WTC11 (cell line): ENCODE results near the gene LCA5.

Experiments
- ARID4B ChIP-seq: sonication (generic); formaldehyde crosslinking; IDR thresholded peaks from 2 replicates; pipeline ENCODE4 v1.8.0; 2023; ENCODE audit warnings: missing genetic modification reagents, mild to moderate bottlenecking, borderline replicate concordance
- CTCF ChIP-seq: fragments of 200-600 bp; IDR thresholded peaks from 2 replicates; pipeline ENCODE4 v1.8.0; 2022; ENCODE audit warnings: antibody characterized with exemption
- FOXP4 ChIP-seq: sonication (generic); formaldehyde crosslinking; IDR thresholded peaks from 2 replicates; pipeline ENCODE4 v1.8.0; 2022; ENCODE audit warnings: mild to moderate bottlenecking, missing genetic modification reagents
- HMGXB4 ChIP-seq: sonication (generic); formaldehyde crosslinking; IDR thresholded peaks from 2 replicates; pipeline ENCODE4 v1.8.1; 2023; ENCODE audit warnings: mild to moderate bottlenecking, moderate library complexity, missing genetic modification reagents
- JUN ChIP-seq: sonication (generic); formaldehyde crosslinking; IDR thresholded peaks from 2 replicates; pipeline ENCODE4 v1.8.0; 2023; ENCODE audit warnings: mild to moderate bottlenecking, missing genetic modification reagents
- KAT7 ChIP-seq: sonication (generic); formaldehyde crosslinking; IDR thresholded peaks from 2 replicates; pipeline ENCODE4 v1.8.1; 2023; ENCODE audit warnings: missing genetic modification reagents, mild to moderate bottlenecking, borderline replicate concordance
- NR3C1 ChIP-seq: sonication (generic); formaldehyde crosslinking; conservative IDR thresholded peaks from 2 replicates; pipeline ENCODE4 v1.8.1; 2023; ENCODE audit warnings: low read depth, mild to moderate bottlenecking, missing genetic modification reagents
- TCF7 ChIP-seq: sonication (generic); formaldehyde crosslinking; IDR thresholded peaks from 2 replicates; pipeline ENCODE4 v1.8.0; 2022; ENCODE audit warnings: mild to moderate bottlenecking, low read depth, missing genetic modification reagents, moderate library complexity
- TEAD4 ChIP-seq: sonication (generic); formaldehyde crosslinking; IDR thresholded peaks from 2 replicates; pipeline ENCODE4 v1.8.0; 2022; ENCODE audit warnings: mild to moderate bottlenecking, missing genetic modification reagents
- ZNF317 ChIP-seq: sonication (generic); formaldehyde crosslinking; IDR thresholded peaks from 2 replicates; pipeline ENCODE4 v1.8.1; 2023; ENCODE audit warnings: low read depth, mild to moderate bottlenecking, moderate library complexity, missing genetic modification reagents, borderline replicate concordance
- ZNF512 ChIP-seq: sonication (generic); formaldehyde crosslinking; IDR thresholded peaks from 2 replicates; pipeline ENCODE4 v1.8.1; 2022; ENCODE audit warnings: missing genetic modification reagents, borderline replicate concordance

GRCh38 chr6:79465381-79465780 is 71.8 kb downstream of the LCA5 start:
- TF ChIP-seq CTCF (no peak), NR3C1 (CRISPR knock-in tag) (no peak), FOXP4 (CRISPR knock-in tag) (no peak), TEAD4 (CRISPR knock-in tag) (no peak), JUN (CRISPR knock-in tag) (no peak), TCF7 (CRISPR knock-in tag) (no peak), ARID4B (CRISPR knock-in tag) (no peak), ZNF512 (no peak), HMGXB4 (CRISPR knock-in tag) (no peak), ZNF317 (no peak), KAT7 (CRISPR knock-in tag) (no peak)
